Naive thymus-derived CD4-positive, alpha-beta T cell (primary cell): Measurements from ENCODE around the gene NELL2. TPM values are rescaled to one million over a fixed set of nuclear protein-coding genes. Genes with fewer than 3 reads are reported as not detected.
A peak's percentile ranks its signal among the peaks of the same experiment; 100 is the strongest.

Experiments
- ATAC-seq: fragments of 150-1000 bp; cut with Tn5 transposase; 2 replicates; pipeline ENCODE4 v1.10.0; 2021; ENCODE audit warnings: mild to moderate bottlenecking, moderate library complexity
- CTCF ChIA-PET: fragments of 350-600 bp; sonication (Branson Sonifier 250); formaldehyde crosslinking; loops from one replicate; lab custom pipeline; 2021; ENCODE audit warnings: antibody characterized with exemption; lab: Charles Lee
- POLR2A ChIA-PET: fragments of 350-600 bp; sonication (Branson Sonifier 250); formaldehyde crosslinking; loops from one replicate; lab custom pipeline; 2021; ENCODE audit warnings: antibody characterized with exemption, inconsistent platforms; lab: Charles Lee
- DNase-seq, 9 donors: peaks; one replicate each; pipeline versions ENCODE4 v3.0.0 to v3.0.0-alpha.2; 2020 to 2022; ENCODE audit warnings: mixed read lengths in 1 of 9
- H3K27ac ChIP-seq: one replicate; pipeline ENCODE4 v1.7.0; 2013; ENCODE audit warnings: mild to moderate bottlenecking, low read depth, low read length, moderate library complexity
- H3K27me3 ChIP-seq, 2 donors: one replicate each; pipeline ENCODE4 v1.7.0; 2013; ENCODE audit warnings: low read length in 2 of 2, mild to moderate bottlenecking in 2 of 2, moderate library complexity in 2 of 2; ENCODE audit not compliant: control insufficient read depth in 2 of 2, insufficient read depth in 2 of 2
- H3K36me3 ChIP-seq, 3 experiments: 1 replicate in 2 of 3; 2 replicates in 1 of 3; pipeline ENCODE4 v1.7.0; 2013; ENCODE audit warnings: low read length in 3 of 3, mild to moderate bottlenecking in 3 of 3, moderate library complexity in 1 of 3; ENCODE audit not compliant: insufficient read depth in 3 of 3, control insufficient read depth in 2 of 3
- H3K4me1 ChIP-seq, 2 donors: one replicate each; pipeline ENCODE4 v1.7.0; 2013; ENCODE audit warnings: low read length in 2 of 2, mild to moderate bottlenecking in 2 of 2, moderate library complexity in 1 of 2; ENCODE audit not compliant: control insufficient read depth in 2 of 2, insufficient read depth in 2 of 2
- H3K4me3 ChIP-seq: 2 replicates; pipeline ENCODE4 v1.7.0; 2013; ENCODE audit warnings: mild to moderate bottlenecking, low read length
- H3K9me3 ChIP-seq, 3 experiments: 1 replicate in 2 of 3; 2 replicates in 1 of 3; pipeline ENCODE4 v1.7.0; 2013; ENCODE audit warnings: low read length in 3 of 3; ENCODE audit not compliant: control insufficient read depth in 2 of 3
- H3K27ac Mint-ChIP-seq, 9 donors: one replicate each; pipeline ENCODE4 v1.8.0; 2020 to 2022; ENCODE audit warnings: mixed read lengths in 9 of 9, mild to moderate bottlenecking in 8 of 9, moderate library complexity in 5 of 9, inconsistent platforms in 2 of 9
- H3K27me3 Mint-ChIP-seq, 5 donors: one replicate each; pipeline ENCODE4 v1.8.0; 2021 to 2022; ENCODE audit warnings: mixed read lengths in 5 of 5, mild to moderate bottlenecking in 1 of 5
- H3K36me3 Mint-ChIP-seq, 5 donors: one replicate each; pipeline ENCODE4 v1.8.0; 2020 to 2022; ENCODE audit warnings: mixed read lengths in 5 of 5, mild to moderate bottlenecking in 3 of 5, inconsistent platforms in 1 of 5
- H3K4me1 Mint-ChIP-seq, 7 donors: one replicate each; pipeline ENCODE4 v1.8.0; 2020 to 2022; ENCODE audit warnings: mixed read lengths in 7 of 7, mild to moderate bottlenecking in 3 of 7, inconsistent platforms in 1 of 7
- H3K4me3 Mint-ChIP-seq, 10 donors: one replicate each; pipeline ENCODE4 v1.8.0; 2020 to 2022; ENCODE audit warnings: mild to moderate bottlenecking in 10 of 10, mixed read lengths in 10 of 10, moderate library complexity in 6 of 10, inconsistent platforms in 2 of 10
- H3K9me3 Mint-ChIP-seq, 11 donors: one replicate each; pipeline ENCODE4 v1.8.0; 2020 to 2022; ENCODE audit warnings: mixed read lengths in 11 of 11, mild to moderate bottlenecking in 4 of 11, inconsistent platforms in 1 of 11, moderate library complexity in 1 of 11
- intact Hi-C, 2 donors: fragments of 100-400 bp; cut with micrococcal nuclease; formaldehyde crosslinking; loops; one replicate each; pipeline ENCODE4 v1.15.1; 2023
- polyA plus RNA-seq, 2 donors: library from polyadenylated mRNA; unstranded; fragments of 300-500 nt; fragmentation: Illumina TruSeq; gene quantifications; one replicate each; pipeline ENCODE4 v1.2.3, GENCODE V29; 2021
- total RNA-seq, 6 experiments: library from RNA in 5 of 6; stranded (reverse) in 5 of 6; gene quantifications; 1 replicate in 5 of 6; 2 replicates in 1 of 6; pipeline ENCODE4 v1.2.3 and lab custom pipeline; 2021 to 2026

The NELL2 gene
- total and polyA plus RNA-seq, 7 experiments from 2014 or later, result 60.9 to 414 (median 228) TPM

DNA sequence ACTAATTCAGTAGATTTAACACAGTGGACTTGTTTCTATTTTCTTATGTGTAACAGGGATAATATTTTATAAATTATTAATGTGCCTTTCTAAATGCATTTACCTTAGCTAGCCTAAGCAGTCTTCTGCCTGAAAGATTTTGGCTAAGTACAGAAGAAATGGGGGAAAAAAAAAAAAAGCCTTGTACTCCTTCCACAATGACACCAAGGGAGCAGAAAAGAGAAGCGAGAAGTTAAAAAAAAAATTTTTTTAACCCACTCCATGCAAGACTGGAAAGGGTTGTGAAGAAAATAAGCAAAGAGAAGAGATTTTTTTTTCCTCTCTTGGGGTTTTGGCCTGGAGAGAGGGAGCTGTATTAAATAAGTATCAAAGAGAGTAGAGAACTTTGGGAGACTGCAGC lies 28.7 kb downstream of the NELL2 start:
- Mint-ChIP-seq H3K9me3 (peaks cover 0 to 8% (median 0%) of the 10 kb centered on the region in 11 donors), H3K4me1 (peaks cover 24 to 95% (median 83%) of the 10 kb centered on the region in 7 donors), H3K27ac (peak overlapping the region; percentile 90 to 99 (median 97)), H3K36me3 (peaks cover 0 to 16% (median 4%) of the 10 kb centered on the region in 5 donors), H3K4me3 (peak overlapping the region; percentile 46 to 84 (median 74)), H3K27me3 (no peaks in the 10 kb centered on the region)
- DNase-seq (no peak), ATAC-seq (peak; percentile 14)
- POLR2A ChIA-PET, result interaction anchor here (1.3 to 4.9 kb wide), 10 partner anchors 9 to 35 kb away, joined by 4 to 60 read pairs (median 18); no protein-coding TSS in a partner anchor
- Histone ChIP-seq H3K9me3 (no peaks in the 10 kb centered on the region), H3K27me3 (no peaks in the 10 kb centered on the region), H3K36me3 (no peaks in the 10 kb centered on the region), H3K4me1 (peaks cover 64 to 75% of the 10 kb centered on the region in 2 donors), H3K27ac (peak overlapping the region; percentile 62), H3K4me3 (peak overlapping the region; percentile 30)
- CTCF ChIA-PET, result interaction anchor here (0.7 to 3.2 kb wide), 6 partner anchors 19 to 53 kb away, joined by 3 to 23 read pairs (median 5); partner anchors contain the start of gene NELL2
- intact Hi-C loops, result loop anchor here (1.0 to 10.0 kb wide), 4 partner anchors 9 to 880 kb away; partner anchors contain the start of gene ARID2 (in 2 of the 2)

DNA sequence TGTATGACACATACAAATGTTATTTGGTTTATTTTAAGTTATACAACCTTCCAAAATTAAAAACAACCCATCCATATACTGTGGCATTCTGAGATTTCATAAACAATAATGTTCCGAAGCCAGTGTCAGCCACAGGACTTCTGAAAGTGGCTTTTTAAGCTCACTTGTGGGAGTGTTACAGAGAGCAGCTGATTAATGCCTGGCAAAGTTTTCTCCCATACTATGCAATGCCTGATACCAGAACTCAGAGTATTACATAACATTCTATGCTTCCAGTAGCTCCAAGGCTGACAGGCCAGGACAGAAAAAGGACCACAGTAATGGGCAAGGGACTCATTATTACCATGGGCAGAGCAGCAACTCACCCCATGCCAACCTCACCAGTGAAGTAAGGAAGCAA lies 29.3 kb downstream of the NELL2 start:
- peak overlapping the region; percentile 62 for H3K27ac ChIP-seq
- intact Hi-C loops, result loop anchor here (1.0 to 10.0 kb wide), 4 partner anchors 9 to 880 kb away; partner anchors contain the start of gene ARID2 (in 2 of the 2)
- Mint-ChIP-seq H3K9me3 (peaks cover 0 to 8% (median 0%) of the 10 kb centered on the region in 11 donors), H3K4me1 (peaks cover 24 to 95% (median 83%) of the 10 kb centered on the region in 7 donors), H3K4me3 (peak overlapping the region in 7 of 10 donors; percentile 38 to 79 (median 66)), H3K27me3 (no peaks in the 10 kb centered on the region), H3K36me3 (peaks cover 0 to 19% (median 4%) of the 10 kb centered on the region in 5 donors), H3K27ac (peak overlapping the region; percentile 90 to 99 (median 96))
- ATAC-seq (no peak), DNase-seq (no peak)
- no peaks in the 10 kb centered on the region for H3K9me3 ChIP-seq
- peaks cover 58 to 75% of the 10 kb centered on the region in 2 donors for H3K4me1 ChIP-seq
- no peak overlapping the region for H3K4me3 ChIP-seq
- ChIA-PET CTCF (interaction anchor here (1.4 to 3.2 kb wide), 3 partner anchors 19 to 52 kb away, joined by 3 to 23 read pairs (median 7); no protein-coding TSS in a partner anchor), POLR2A (interaction anchor here (0.6 to 4.9 kb wide), 10 partner anchors 8 to 1677 kb away, joined by 3 to 60 read pairs (median 7); no protein-coding TSS in a partner anchor)
- no peaks in the 10 kb centered on the region for H3K36me3 ChIP-seq
- no peaks in the 10 kb centered on the region for H3K27me3 ChIP-seq

DNA sequence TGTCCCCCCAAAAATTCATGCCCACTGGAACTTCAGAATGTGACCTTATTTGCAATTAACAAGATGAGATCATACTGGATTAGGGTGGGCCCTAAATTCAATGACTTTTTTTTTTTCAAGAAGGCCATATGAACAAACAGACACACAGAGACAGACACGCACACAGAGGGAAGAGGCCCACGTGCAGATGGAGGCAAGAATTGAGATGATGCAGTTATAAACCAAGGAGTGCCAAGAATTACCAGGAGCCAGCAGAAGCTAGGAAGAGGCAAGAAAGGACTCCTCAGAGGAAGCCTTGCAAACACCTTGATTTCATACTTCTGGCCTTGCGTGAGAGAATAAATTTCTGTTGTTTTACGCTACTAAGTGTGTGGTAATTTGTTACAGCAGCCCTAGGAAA lies 33.4 kb downstream of the NELL2 start:
- ChIA-PET CTCF (interaction anchor here (1.0 to 2.0 kb wide), 3 partner anchors 11 to 30 kb away, joined by 3 to 9 read pairs (median 7); no protein-coding TSS in a partner anchor), POLR2A (interaction anchor here (0.6 to 5.1 kb wide), 12 partner anchors 10 to 1038 kb away, joined by 3 to 41 read pairs (median 4); partner anchors contain the start of gene NELL2)
- H3K9me3 ChIP-seq, result no peaks in the 10 kb centered on the region
- peaks cover 27 to 96% (median 80%) of the 10 kb centered on the region in 7 donors for H3K4me1 Mint-ChIP-seq
- H3K27ac ChIP-seq, result peak overlapping the region; percentile 33
- peak overlapping the region; percentile 4 for H3K4me3 ChIP-seq
- DNase-seq, result no peak
- intact Hi-C loops, result loop anchor here in 1 of 2 donors (10.0 kb wide), 1 partner anchor 882 kb away; the partner anchor contains the start of gene ARID2
- no peaks in the 10 kb centered on the region for H3K27me3 Mint-ChIP-seq
- H3K36me3 ChIP-seq, result no peaks in the 10 kb centered on the region
- H3K4me1 ChIP-seq, result peaks cover 46 to 57% of the 10 kb centered on the region in 2 donors
- H3K9me3 Mint-ChIP-seq, result peaks cover 0 to 4% (median 0%) of the 10 kb centered on the region in 11 donors
- H3K27me3 ChIP-seq, result no peaks in the 10 kb centered on the region
- H3K4me3 Mint-ChIP-seq, result peak overlapping the region; percentile 17 to 86 (median 60)
- peaks cover 3 to 25% (median 4%) of the 10 kb centered on the region in 5 donors for H3K36me3 Mint-ChIP-seq
- peak; percentile 41 for ATAC-seq
- peak overlapping the region; percentile 65 to 98 (median 89) for H3K27ac Mint-ChIP-seq

DNA sequence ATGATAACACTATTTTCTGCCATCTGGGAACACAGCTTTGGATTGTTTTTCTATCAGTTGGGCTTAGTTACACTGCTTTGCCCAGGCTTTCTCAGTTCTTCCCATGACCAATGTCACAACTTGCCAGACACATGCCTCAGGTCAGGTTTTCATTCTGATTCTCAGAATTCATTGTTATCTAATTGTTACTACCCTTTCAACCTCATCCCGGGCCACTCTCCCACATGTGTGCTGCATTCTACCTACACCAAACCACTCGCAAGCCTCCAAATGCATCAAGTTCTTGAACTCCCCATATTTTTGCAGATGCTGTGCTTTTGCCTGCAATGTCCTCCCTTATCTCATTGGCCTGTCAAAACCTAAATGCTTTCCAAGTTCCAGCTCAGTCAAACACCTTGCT lies 36.3 kb downstream of the NELL2 start:
- CTCF ChIA-PET, result no interaction called here

DNA sequence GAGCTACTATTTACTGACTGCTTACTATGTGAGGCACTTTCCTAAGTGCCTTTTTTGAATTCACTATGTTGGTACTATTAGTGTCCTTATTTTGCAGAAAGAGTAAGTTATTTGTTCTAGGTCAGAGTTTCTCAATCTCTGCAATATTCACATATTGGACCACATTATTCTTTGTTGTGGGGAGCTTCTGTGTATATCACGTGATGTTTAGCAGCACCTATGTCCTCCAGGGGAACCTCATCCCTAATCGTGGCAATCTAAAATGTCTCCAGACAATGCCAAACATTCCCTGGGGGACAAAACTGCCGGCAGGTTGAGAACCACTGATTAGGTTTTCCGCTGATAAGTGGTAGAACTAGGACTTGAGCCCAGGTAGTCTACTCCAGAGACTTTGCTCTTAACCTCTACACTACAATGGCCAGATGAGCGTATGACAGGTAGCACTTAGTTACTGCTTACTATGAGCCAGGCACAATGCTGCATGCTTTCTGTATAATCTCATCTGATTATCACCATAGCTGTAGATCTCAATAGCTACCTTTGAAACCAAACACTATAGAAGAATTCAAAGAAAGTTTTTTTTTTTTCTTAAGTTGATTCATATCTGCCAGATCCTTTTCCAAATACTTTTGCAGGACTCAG lies 38.9 kb downstream of the NELL2 start:
- ATAC-seq (peak; percentile 45), DNase-seq (no peak)
- POLR2A ChIA-PET, result interaction anchor here (0.6 to 3.4 kb wide), 8 partner anchors 9 to 38 kb away, joined by 3 to 20 read pairs (median 4); partner anchors contain the start of gene NELL2
- peak overlapping the region; percentile 55 to 99 (median 95) for H3K27ac Mint-ChIP-seq
- H3K9me3 ChIP-seq, result no peaks in the 10 kb centered on the region
- peaks cover 0 to 13% (median 3%) of the 10 kb centered on the region in 5 donors for H3K36me3 Mint-ChIP-seq
- intact Hi-C loops, result no loop called here
- H3K27me3 ChIP-seq, result no peaks in the 10 kb centered on the region
- peak overlapping the region; percentile 18 to 80 (median 60) for H3K4me3 Mint-ChIP-seq
- H3K4me3 ChIP-seq, result peak overlapping the region; percentile 7
- peaks cover 26 to 98% (median 78%) of the 10 kb centered on the region in 7 donors for H3K4me1 Mint-ChIP-seq
- CTCF ChIA-PET, result interaction anchor here (1.0 to 2.6 kb wide), 3 partner anchors 25 to 37 kb away, joined by 3 to 8 read pairs (median 5); no protein-coding TSS in a partner anchor
- H3K27me3 Mint-ChIP-seq, result no peaks in the 10 kb centered on the region
- peak overlapping the region; percentile 67 for H3K27ac ChIP-seq
- no peaks in the 10 kb centered on the region for H3K9me3 Mint-ChIP-seq
- peaks cover 49 to 50% of the 10 kb centered on the region in 2 donors for H3K4me1 ChIP-seq
- no peaks in the 10 kb centered on the region for H3K36me3 ChIP-seq

More for the DNA sequence above, 36.3 kb downstream of the NELL2 start:
- peak overlapping the region; percentile 2 to 98 (median 48) for H3K27ac Mint-ChIP-seq
- H3K4me3 Mint-ChIP-seq, result peak overlapping the region in 6 of 10 donors; percentile 17 to 57 (median 42)
- POLR2A ChIA-PET, result interaction anchor here (0.8 to 5.1 kb wide), 2 partner anchors 11 to 28 kb away, joined by 3 to 41 read pairs; no protein-coding TSS in a partner anchor
- H3K4me1 ChIP-seq, result peaks cover 47 to 60% of the 10 kb centered on the region in 2 donors
- H3K9me3 Mint-ChIP-seq, result no peaks in the 10 kb centered on the region
- peaks cover 0 to 22% (median 3%) of the 10 kb centered on the region in 5 donors for H3K36me3 Mint-ChIP-seq
- H3K4me1 Mint-ChIP-seq, result peaks cover 29 to 97% (median 84%) of the 10 kb centered on the region in 7 donors
- intact Hi-C loops, result loop anchor here in 1 of 2 donors (10.0 kb wide), 1 partner anchor 885 kb away; the partner anchor contains the start of gene ARID2
- no peaks in the 10 kb centered on the region for H3K9me3 ChIP-seq
- no peaks in the 10 kb centered on the region for H3K27me3 ChIP-seq
- H3K36me3 ChIP-seq, result no peaks in the 10 kb centered on the region
- H3K4me3 ChIP-seq, result no peak overlapping the region
- H3K27ac ChIP-seq, result no peak overlapping the region
- no peaks in the 10 kb centered on the region for H3K27me3 Mint-ChIP-seq
- DNase-seq (no peak), ATAC-seq (no peak)
